ENCODE measurements around the gene POLH. TPM values are rescaled to one million over a fixed set of nuclear protein-coding genes. Genes with fewer than 3 reads are reported as not detected.
"Not testable (repeated sequence)": the region's sequence is repeated elsewhere in the genome, so short reads cannot be mapped to it uniquely, and the experiment has no call there.

Gene POLH
- total RNA-seq, 1 donor from 2014 or later, result 21.2 TPM

GRCh38 chr6:43644940-43645612 is 69.1 kb downstream of the POLH start, which contains the start of gene RSPH9:
RSPH9 (plus strand) TSS chr6:43645036; CDS start chr6:43645099, 63 bp downstream.
- no peak for DNase-seq (ENCODE audit: low spot score)
- Mint-ChIP-seq H3K27ac (ENCODE audit: unreplicated experiment) (peak within 1 kb of the TSS; percentile 62), H3K36me3 (ENCODE audit: low read depth) (peaks cover 9% of the 10 kb centered on the region), H3K9me3 (ENCODE audit: low read depth) (no peaks in the 10 kb centered on the region), H3K4me3 (ENCODE audit: unreplicated experiment) (peak within 1 kb of the TSS; percentile 73), H3K4me1 (ENCODE audit: low read depth) (peaks cover 4% of the 10 kb centered on the region), H3K27me3 (ENCODE audit: low read depth) (no peaks in the 10 kb centered on the region)
- TF ChIP-seq, protein P1, sequence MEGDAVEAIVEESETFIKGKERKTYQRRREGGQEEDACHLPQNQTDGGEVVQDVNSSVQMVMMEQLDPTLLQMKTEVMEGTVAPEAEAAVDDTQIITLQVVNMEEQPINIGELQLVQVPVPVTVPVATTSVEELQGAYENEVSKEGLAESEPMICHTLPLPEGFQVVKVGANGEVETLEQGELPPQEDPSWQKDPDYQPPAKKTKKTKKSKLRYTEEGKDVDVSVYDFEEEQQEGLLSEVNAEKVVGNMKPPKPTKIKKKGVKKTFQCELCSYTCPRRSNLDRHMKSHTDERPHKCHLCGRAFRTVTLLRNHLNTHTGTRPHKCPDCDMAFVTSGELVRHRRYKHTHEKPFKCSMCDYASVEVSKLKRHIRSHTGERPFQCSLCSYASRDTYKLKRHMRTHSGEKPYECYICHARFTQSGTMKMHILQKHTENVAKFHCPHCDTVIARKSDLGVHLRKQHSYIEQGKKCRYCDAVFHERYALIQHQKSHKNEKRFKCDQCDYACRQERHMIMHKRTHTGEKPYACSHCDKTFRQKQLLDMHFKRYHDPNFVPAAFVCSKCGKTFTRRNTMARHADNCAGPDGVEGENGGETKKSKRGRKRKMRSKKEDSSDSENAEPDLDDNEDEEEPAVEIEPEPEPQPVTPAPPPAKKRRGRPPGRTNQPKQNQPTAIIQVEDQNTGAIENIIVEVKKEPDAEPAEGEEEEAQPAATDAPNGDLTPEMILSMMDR (IDR thresholded peaks at IDR 0.05), result no peak

DNA sequence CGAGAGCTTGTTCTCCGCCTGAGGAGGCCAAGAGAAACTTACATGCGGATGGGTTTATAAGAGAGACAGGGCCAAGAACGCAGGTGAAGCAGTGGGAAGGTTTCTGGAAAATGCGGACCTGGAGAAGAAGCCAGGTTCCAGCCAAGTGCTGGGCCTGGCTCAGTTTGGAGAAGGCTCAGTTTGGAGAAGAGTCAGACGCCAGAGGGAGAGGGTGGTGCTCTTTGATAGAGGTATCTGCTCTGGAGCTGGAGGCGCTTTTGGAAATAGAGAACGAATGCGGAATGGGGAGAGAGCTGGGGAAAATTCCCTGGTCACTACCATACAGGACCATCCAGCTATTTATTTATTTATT is 69.6 kb downstream of the POLH start:
- DNase-seq (ENCODE audit: low spot score), result no peak
- peak overlapping the region; percentile 62 for H3K27ac Mint-ChIP-seq (ENCODE audit: unreplicated experiment)
- no peaks in the 10 kb centered on the region for H3K9me3 Mint-ChIP-seq (ENCODE audit: low read depth)
- peak overlapping the region; percentile 73 for H3K4me3 Mint-ChIP-seq (ENCODE audit: unreplicated experiment)
- peaks cover 4% of the 10 kb centered on the region for H3K4me1 Mint-ChIP-seq (ENCODE audit: low read depth)
- H3K27me3 Mint-ChIP-seq (ENCODE audit: low read depth), result no peaks in the 10 kb centered on the region
- TF ChIP-seq, protein P1 (IDR thresholded peaks at IDR 0.05), result no peak
- peaks cover 4% of the 10 kb centered on the region for H3K36me3 Mint-ChIP-seq (ENCODE audit: low read depth)

DNA sequence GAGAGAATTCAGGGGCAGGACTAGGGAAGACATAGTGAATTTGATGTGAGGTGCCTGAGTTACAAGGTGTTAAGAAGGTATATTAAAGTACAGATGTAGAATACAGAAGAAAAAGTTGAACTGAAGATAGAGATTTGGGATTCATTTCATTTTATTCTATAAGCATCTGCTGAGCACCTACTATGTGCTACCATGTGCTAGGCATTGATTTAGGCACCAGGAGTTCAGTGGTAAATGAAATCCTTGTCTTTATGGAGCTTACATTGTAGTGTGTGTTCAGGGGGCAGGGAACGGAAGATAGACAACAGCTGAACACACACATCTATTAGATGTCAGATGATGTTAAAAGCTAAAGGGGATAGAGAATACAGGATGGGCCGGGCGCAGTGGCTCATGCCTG is 71.6 kb downstream of the POLH start:
- DNase-seq (ENCODE audit: low spot score), result no peak
- Mint-ChIP-seq H3K27me3 (ENCODE audit: low read depth) (no peaks in the 10 kb centered on the region), H3K9me3 (ENCODE audit: low read depth) (no peaks in the 10 kb centered on the region), H3K4me3 (ENCODE audit: unreplicated experiment) (no peak overlapping the region), H3K4me1 (ENCODE audit: low read depth) (peaks cover 4% of the 10 kb centered on the region), H3K27ac (ENCODE audit: unreplicated experiment) (no peak overlapping the region), H3K36me3 (ENCODE audit: low read depth) (no peaks in the 10 kb centered on the region)
- TF ChIP-seq, protein P1 (IDR thresholded peaks at IDR 0.05), result no peak

DNA sequence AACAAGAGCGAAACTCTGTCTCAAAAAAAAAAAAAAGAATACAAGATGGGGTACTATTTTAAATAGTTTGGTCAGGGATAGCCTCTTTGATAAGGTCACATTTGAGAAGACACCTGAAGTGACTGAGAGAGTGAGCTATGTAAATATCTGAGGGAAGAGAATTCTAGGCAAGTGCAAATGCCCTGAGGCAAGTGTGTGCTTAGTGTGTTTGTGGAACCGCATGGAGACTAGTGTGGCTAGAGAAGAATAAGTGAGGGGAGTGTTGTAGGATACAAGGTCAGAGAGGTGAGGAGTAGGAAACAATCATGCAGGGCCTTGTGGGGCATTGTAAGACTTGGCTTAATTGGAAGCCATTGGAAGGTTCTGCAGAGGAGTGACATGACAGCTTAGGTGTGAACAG is 72.3 kb downstream of the POLH start:
- Mint-ChIP-seq H3K27me3 (ENCODE audit: low read depth) (no peaks in the 10 kb centered on the region), H3K4me1 (ENCODE audit: low read depth) (peaks cover 4% of the 10 kb centered on the region), H3K36me3 (ENCODE audit: low read depth) (no peaks in the 10 kb centered on the region), H3K27ac (ENCODE audit: unreplicated experiment) (no peak overlapping the region), H3K4me3 (ENCODE audit: unreplicated experiment) (no peak overlapping the region), H3K9me3 (ENCODE audit: low read depth) (no peaks in the 10 kb centered on the region)
- TF ChIP-seq, protein P1 (IDR thresholded peaks at IDR 0.05), result no peak
- DNase-seq (ENCODE audit: low spot score), result no peak

GRCh38 chr6:43652822-43653221 is 76.8 kb downstream of the POLH start:
- not testable (repeated sequence) for DNase-seq (ENCODE audit: low spot score); H3K9me3 Mint-ChIP-seq (ENCODE audit: low read depth); H3K4me3 Mint-ChIP-seq (ENCODE audit: unreplicated experiment); H3K36me3 Mint-ChIP-seq (ENCODE audit: low read depth); H3K27ac Mint-ChIP-seq (ENCODE audit: unreplicated experiment); H3K4me1 Mint-ChIP-seq (ENCODE audit: low read depth); H3K27me3 Mint-ChIP-seq (ENCODE audit: low read depth)

DNA sequence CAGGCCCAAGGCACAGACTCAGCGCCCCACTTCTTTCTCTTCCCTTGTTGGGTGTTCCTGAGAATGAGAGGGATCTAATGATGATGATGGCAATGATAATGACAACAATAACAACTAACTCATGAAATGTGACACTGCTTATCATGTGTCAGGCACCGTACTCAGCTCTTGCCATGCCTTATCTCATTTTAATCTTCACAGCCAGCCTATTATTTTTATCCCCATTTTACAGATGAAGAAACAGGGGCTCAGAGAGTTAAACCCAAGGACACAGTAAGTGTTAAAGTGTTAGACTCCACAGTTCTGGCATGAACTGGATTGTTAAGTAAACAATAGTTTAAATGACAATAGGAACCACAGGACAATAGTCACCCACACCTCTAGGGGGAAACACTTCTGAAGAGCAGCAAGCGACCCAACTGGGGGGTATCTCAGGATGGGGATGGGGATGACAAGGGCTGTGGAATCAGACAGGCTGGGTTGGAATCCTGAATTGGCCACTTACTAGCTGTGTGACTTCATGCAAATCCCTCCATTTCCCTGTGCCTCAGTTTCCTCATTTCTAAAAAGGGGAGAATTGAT is 81.3 kb downstream of the POLH start:
- Mint-ChIP-seq H3K4me3 (ENCODE audit: unreplicated experiment) (no peak overlapping the region), H3K36me3 (ENCODE audit: low read depth) (no peaks in the 10 kb centered on the region), H3K27me3 (ENCODE audit: low read depth) (peaks cover 1% of the 10 kb centered on the region), H3K4me1 (ENCODE audit: low read depth) (no peaks in the 10 kb centered on the region), H3K27ac (ENCODE audit: unreplicated experiment) (no peak overlapping the region), H3K9me3 (ENCODE audit: low read depth) (peaks cover 9% of the 10 kb centered on the region)
- TF ChIP-seq, protein P1 (IDR thresholded peaks at IDR 0.05), result no peak
- no peak for DNase-seq (ENCODE audit: low spot score)
